ENCODE measurements around the gene HACD1.

The HACD1 gene, protein sequence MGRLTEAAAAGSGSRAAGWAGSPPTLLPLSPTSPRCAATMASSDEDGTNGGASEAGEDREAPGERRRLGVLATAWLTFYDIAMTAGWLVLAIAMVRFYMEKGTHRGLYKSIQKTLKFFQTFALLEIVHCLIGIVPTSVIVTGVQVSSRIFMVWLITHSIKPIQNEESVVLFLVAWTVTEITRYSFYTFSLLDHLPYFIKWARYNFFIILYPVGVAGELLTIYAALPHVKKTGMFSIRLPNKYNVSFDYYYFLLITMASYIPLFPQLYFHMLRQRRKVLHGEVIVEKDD

DNA sequence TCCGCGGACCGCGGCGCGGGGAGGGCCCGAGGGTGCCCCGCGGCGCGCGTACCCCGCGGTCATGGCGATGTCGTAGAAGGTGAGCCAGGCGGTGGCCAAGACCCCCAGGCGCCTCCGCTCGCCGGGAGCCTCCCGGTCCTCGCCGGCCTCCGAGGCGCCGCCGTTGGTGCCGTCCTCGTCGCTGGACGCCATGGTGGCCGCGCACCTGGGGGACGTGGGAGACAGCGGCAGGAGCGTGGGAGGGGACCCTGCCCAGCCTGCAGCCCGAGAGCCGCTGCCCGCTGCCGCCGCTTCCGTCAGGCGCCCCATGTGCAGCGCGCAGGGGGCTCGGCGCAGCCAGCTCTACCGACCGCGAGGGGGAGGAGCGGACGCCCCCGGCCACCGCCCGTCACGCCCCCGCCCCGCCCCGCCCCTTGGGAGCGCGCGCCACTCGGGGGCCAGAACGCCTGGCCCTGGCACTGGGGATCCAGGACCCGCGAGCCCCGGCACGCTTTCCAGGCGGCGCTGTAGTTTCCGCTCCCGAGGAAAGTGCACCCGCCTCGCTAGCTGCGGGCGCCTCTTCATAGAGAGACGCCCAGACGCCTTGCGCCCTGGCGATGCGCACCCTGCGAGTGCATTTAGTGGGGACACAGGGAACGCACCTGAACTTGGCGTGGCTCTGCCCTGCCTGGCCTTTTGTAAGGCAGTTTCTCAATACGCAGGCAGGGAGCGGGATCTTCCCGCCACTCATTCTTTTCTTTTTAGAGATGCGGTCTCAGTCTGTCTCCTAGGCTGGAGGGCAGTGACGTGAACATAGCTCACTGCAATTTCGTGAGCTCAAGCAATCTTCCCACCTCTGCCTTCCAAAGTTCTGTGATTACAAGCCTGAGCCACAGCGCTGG lies at the start of gene HACD1:
HACD1 (minus strand) TSS at position 344 of the 881 bp plus-strand sequence; CDS start at position 309, 35 bp downstream.
- DNase-seq: peak; percentile 35

DNA sequence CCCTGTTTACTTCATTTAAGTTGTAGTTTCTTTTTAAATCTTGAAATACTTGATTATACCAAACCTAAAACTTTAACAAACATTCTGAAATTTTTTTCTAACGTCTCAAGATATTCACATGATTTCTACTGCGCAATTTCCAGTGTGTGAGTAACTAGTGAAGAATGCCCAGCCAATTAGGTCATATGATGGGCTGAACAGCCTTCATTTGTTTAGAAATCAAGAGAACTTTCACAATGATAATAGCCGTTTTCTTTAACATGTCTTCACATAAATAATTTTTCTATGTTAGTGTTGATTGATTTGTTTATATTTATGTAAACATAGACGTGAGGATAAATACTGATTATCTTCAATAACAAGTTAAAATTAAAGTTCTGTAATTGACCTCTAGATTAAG lies 48.6 kb upstream of the HACD1 start:
- DNase-seq: no peak

DNA sequence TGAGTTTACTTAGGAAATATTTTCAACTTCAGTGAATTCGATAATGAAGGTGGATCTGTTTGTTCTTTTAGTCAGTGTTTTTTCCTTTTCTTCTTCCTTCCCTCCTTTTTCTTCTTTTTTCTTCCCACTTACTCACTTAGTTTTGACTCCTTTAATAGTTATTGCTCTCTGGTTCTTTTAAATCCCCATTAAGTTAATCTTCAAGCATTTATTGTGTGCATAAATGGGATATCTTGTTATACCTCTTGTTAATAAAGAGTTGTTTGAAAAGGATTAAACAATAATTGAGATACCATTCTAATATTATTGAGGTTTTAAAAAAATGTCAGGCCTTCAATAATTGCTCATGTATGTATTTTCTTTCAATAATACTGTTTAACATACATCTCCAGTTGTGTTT lies 46.3 kb upstream of the HACD1 start:
- DNase-seq: no peak

DNA sequence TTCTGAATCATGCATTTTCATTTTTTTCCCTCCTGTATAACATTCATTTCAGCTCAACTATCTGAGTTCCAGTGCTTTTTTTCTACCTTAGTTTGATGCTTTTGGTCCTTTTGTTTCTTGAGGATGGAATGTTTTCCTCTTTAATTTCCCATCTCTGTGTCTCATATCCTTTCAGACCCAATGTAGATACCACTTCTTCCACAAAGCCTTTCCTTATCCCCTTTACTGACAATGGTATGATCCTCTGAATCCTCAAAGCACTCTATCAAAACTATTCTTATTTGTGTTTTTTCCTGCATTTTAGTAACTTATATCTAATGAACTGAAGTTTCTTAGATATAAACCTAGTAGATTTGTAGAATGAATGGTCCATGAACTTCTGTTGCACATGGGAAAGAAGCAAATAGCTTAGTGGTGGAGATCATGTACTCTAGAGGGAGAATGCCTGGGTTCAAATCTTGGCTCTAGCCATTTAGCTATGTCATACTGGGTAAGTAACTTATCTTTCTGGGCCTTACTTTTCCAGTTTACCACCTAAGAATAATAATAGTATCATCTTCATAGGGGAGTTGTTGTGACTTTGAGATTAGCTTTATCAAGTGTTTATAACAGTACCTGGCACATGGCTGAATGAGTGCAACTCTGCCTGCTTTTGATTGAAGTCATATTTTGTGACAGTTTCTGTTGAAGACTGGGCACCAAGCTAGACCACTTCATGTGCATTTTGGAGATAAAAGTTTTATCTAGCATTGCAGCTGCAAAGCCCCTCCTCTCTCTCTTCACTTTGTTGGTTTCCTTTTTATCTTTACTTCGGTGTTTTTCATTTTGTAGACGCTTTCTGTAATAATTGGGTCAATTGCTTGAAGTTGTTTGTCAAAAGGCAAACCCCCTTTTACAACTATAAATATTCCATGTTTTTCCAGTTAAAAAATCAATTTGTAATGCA lies 45.3 kb upstream of the HACD1 start:
- DNase-seq: no peak

DNA sequence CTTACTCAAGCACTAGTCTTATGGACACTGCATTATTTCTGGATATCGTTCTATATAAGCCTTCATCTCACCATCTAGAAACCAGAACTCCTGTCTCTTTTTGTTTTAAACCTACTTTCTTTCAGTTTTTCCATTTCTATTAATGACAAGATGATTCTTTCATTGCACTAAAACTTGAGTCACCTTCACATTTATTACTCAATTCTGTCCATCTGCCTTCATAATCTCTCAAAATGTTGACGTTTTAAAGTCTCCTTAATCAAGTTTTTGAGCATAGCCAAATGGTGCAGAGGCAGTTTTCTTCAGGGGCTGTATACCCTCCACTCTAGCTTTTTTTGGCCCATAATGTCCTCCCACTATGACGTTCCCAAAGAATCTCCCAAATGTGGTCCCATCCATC lies 44.3 kb upstream of the HACD1 start:
- DNase-seq: no peak

DNA sequence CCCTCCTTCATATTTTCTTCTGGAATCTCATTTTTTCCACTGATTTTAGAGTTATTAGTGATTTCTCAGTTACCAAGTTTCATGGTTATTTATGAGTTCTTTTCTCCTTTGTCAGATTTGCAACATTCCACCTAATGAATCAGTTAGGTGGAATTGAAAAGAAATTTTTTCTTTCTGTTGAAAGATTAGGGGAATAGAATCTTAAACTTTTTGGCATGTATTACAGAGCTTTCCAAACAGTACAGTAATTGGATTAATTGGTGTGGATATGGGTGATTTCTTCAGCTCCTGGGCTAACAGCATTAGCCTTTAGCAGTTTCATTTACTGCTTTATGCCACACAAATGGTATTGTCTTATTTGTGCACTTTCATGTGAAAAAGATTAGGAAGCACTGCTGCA lies 43.7 kb upstream of the HACD1 start:
- no peak for DNase-seq

DNA sequence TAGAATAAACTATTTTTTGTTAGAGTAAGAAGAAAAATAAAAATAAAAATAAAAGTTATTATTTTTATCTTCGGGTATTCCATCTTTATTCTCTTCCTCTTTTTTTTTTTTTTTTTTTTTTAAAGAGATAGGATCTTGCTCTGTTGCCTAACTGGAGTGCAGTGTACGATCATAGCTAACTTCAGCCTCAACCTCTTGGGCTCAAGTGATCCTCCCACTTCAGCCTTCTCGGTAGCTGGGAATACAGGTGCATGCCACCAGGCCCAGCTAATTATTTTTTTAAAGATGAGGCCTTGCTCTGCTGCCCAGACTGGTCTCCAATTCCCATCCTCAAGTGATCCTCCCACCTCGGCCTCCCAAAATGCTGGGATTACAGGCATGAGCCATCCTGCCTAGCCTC lies 42.2 kb upstream of the HACD1 start:
- no peak for DNase-seq

DNA sequence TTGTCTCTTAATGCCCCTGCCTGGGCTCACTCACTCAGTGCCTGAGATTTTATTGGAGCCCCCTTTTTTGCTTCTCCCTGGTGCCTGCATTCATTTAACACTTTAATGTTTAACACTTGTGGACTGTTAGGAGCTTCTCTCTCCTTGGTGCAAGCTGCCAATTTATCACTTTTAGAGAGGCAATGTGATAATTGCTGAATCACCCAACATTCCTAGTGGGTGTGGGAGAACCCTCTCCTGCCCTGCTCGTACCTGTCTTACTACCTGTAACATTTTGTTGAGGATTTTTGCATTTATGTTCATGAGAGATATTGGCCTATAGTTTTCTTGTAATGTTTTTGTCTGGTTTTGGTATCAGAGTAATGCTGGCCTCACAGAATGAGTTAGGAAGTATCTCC lies 39.9 kb upstream of the HACD1 start:
- DNase-seq: no peak

DNA sequence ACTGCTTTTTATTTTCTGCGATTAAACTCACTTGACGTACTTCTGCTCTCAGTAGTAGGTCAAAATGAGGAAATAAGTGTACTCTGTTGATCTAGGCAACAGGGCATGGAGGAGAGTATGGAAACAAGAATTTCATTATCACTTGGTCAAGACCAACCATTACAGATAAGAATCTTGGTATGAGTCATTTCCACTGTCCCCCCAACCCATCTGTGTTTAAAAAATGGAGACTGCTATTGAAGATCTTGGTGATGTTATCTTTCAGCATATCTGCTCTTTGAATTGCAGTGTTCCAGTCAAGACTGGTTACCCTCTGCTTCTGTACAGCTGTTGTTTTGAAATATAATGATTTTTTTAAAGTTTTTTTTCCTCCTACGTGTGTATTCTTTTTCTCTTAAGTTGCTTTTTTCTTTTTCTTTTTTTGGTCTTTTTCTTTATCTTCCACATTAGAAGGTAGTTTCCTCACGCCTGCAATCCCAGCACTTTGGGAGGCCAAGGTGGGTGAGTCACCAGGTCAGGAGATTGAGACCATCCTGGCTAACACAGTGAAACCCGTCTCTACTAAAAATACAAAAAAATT lies 38.5 kb upstream of the HACD1 start:
- DNase-seq: no peak

DNA sequence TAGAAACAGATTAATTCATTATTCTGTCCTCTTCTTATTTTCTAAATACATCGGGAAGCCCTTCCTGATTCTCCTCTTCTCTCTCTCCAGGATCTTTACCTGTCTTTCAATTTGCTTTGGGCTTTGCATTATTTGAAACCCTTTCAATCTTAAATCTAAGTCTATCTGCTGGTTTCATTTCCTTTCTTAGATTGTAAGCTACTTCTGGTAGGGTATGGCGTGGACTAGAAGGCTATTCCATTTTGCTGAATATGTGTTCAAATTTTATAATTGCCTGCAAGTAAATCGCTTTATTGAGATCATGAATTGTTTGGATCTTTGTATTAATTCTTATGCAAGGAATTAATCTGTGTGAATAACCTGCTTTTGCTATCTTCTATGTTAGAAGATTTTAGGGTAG lies 37.8 kb upstream of the HACD1 start:
- no peak for DNase-seq

DNA sequence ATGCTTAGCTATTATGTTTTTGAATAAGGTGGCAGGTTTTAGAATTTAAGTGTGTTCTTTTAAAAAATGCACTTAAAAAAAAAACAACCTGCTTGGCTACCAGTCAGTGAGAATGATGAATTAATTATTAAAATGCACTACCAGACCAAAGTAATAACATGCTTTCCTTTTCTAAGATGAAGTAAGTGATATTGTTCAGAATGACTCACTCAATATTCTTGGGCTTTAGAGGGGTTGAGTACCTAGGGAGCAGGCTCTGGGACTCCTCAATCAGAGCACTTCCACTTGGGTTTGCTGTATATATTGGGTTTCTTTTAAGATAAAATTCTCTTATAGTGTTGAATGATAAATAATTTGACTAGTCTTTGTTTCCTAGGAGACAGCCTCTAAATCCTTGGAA lies 35.4 kb upstream of the HACD1 start:
- DNase-seq: no peak

DNA sequence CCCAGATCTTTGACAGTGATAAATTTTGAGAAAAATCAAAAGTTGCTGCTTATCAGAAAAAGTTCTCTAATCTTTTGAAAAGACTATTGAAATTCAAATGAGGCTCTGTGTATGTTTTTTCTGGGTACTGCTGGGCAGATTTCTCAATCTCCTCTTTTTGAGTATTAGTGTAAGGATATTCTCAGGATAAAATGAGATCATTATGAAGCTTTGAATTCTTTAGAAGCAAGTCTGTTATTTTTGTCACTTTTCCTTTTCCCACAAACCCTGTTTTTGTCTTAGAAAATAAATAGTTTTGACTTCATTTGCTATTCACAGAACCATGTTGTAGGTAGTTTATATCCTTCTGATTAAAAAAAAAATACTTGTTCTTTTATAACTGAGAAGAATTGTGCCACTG lies 34.7 kb upstream of the HACD1 start:
- no peak for DNase-seq

DNA sequence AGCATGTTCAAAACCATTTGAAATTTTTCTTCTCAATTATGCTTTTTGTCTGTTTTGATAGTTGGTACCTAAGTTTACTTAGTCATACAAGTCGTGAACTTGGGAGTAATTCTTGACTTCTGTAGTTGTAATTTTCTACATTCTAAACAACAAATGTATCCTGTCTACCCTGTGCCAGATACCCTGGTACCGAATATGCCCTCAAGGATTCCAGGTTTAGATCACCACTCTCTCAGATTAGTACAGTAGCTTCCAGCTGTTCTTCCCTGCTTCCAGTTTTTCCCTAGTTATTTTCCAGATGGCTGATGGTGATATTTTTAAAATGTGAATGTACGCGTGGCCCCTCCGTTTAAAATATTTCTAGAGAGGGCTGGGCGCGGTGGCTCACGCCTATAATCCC lies 33.2 kb upstream of the HACD1 start:
- DNase-seq: no peak

DNA sequence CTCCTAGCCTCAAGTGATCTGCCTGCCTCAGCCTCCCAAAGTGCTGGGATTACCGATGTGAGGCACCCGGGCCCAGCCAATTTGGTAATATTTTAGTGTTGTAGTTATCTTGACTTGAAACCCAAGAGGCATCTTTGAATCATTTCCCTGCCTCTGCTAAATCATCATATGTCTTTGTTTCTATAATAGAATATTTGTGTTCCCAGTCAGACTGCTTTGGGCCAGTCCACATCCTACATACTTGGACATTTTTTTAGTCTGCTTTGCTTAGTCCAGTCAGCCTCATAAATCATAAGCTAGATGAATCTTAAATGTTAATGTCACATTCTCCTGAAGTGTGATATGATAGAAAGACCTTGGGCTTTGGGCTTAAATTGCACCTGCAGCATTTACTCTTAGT lies 32.7 kb upstream of the HACD1 start:
- DNase-seq: no peak

DNA sequence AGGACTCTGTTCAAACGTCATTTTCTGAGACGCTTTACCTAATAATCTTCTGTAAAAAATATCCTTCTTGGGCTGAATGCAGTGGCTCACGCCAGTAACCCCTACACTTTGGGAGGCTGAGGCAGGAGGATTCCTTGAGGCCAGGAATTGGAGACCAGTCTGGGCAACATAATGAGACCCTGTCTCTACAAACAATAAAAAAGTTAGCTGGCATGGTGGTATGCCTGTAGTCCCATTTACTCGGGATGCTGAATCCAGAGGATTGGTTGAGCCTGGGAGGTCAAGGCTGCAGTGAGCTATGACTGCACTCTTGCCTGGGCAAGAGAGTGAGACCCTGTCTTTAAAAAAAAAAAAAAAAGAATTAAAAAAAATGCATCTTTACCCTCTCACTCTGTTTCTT lies 31.9 kb upstream of the HACD1 start:
- no peak for DNase-seq

DNA sequence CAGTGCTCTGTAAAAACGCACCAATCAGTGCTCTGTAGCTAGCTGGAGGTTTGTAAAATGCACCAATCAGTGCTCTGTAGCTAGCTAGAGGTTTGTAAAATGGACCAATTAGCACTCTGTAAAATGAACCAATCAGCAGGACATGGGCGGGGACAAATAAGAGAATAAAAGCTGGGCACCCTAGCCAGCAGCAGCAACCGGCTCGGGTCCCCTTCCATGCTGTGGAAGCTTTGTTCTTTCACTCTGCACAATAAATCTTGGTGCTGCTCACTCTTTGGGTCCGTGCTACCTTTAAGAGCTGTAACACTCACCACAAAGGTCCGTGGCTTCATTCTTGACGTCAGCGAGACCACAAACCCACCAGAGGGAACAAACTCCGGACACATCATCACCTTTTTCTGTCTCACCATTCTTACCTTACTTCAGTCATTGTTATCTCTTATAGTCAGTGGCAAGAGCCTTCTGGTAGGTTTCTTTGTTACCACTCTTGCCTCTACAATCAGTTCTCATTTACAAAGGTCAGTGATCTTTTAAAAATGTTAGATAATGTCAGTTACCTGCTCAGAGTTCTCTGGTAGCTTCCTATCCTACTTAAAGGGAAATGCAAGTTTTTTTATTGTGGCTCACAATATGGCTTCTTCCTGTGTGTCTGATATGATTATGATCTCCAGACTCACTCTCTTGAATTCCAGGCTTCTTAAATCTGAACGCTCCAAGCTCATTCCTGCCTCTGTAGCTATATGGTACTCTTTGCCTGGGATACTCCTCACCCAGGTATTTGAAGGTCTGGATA lies 31.3 kb upstream of the HACD1 start:
- DNase-seq: peak; percentile 30

DNA sequence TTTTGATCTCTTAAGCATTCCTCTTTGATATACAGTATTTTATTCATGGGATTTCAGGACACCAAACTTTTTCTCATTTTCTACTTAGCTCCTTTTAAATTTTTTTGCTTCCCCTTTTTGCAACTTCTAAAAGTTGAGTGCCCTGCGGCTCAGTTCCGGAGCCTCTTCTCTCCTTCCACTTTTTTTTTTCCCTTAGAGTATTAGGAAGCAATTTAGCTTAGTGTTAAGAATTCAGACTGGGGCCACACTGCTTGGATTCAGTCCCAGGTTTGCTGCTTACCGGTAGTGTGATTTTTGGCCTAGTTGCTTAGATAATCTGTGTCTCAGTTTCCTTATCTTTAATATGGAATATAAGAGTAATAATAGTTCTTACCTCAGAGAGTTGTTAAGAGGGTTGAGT lies 30.2 kb upstream of the HACD1 start:
- no peak for DNase-seq

DNA sequence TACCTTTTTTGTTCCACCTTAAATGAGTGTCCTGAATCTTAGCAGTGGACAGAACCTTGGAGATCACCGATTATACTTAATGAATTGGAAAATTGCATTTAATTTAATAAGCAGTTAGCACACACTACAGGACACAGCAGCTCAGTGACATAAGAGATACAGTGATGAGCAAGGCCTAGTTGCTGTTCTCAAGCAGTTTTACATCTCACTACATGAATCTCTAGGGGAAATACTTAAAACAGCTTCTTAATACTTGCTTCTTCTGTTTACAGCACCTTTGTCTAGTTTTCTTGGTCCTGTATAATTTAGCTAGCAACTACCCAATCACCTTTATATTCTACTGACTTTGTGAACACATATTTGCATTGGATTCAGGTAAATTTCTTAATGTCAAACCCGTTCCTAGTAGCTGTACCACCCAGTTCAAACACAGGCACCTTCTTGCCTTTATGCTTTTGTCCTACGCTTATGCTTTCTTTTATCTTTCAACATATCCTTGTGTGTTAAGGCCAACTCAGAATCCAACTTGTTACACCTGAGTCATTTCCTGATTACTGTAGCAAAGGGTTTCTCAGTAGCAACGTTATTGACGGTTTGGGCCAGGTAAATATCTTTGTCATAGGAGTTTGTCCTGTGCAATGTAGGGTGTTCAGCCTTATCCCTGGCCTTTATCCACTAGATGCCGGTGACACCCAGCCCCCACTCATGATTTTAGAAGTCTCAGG lies 28.6 kb upstream of the HACD1 start:
- no peak for DNase-seq

DNA sequence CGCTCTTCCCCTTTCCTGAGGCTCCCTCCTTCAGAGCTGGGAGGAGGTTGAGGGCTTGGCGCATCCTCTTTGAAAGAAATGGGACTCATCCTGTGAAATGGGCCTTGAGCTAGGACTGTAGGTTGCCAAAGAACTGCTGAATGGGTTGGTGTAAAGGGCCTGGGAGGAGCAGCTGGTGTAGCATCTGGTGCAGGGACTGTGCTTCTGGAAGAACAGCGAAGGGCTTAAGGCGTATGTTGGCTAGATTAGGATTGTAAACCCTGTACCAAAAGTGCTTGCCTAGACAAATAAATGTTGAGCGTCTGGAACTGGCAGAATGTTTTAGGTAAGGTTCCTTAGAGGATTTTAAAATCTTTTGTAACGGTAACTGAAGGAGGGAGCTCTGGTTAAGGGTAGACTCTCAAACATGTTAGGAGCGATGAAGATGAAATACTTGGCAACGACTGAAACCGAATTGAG lies 27.3 kb upstream of the HACD1 start:
- no peak for DNase-seq

DNA sequence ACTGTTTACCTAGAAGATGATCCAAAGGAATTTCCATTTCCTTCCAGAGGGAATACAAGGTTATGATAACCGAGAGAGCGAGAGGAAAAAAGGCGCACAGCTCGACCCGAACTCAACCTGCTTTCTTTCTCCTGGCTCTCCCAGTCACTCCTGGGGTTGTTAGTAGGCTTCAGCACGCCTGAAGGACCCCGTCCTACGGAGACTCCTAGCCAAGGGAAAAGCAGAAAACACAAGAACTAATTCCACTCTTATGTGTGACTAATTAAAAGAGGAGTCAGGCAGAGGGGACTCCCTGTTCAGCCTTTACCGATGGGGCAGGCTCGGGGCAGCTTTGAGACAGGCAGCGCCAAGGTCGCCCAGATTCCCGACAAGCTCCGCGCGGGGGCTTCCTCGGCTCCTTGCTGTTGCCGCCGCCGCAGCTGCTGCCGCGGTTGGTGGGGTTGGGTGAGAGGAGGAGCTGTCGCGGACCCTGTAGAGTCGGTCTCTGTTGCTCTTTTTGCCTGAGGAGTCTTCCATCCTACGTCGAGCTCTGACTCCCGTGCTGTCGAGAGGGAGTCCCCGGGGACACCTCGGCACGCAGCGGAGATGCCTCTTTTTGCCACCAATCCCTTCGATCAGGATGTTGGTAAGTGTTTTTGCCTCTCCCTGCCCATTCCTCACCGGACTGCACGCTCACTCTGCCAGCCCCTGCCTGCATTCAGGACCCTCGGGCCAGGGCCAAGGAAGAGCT lies 26.7 kb upstream of the HACD1 start, which contains the start of gene STAM:
STAM (plus strand) TSS at position 397 of the 730 bp plus-strand sequence; CDS start at position 586, 189 bp downstream.
- DNase-seq: peak; percentile 92

Measured in activated CD4-positive, alpha-beta T cell treated with anti-CD3 and anti-CD28 coated beads, Interleukin-2, amount 50 U/mL, for 1 hour (primary cell).